ENCODE measurements around the gene ILKAP.

ILKAP gene

DNA sequence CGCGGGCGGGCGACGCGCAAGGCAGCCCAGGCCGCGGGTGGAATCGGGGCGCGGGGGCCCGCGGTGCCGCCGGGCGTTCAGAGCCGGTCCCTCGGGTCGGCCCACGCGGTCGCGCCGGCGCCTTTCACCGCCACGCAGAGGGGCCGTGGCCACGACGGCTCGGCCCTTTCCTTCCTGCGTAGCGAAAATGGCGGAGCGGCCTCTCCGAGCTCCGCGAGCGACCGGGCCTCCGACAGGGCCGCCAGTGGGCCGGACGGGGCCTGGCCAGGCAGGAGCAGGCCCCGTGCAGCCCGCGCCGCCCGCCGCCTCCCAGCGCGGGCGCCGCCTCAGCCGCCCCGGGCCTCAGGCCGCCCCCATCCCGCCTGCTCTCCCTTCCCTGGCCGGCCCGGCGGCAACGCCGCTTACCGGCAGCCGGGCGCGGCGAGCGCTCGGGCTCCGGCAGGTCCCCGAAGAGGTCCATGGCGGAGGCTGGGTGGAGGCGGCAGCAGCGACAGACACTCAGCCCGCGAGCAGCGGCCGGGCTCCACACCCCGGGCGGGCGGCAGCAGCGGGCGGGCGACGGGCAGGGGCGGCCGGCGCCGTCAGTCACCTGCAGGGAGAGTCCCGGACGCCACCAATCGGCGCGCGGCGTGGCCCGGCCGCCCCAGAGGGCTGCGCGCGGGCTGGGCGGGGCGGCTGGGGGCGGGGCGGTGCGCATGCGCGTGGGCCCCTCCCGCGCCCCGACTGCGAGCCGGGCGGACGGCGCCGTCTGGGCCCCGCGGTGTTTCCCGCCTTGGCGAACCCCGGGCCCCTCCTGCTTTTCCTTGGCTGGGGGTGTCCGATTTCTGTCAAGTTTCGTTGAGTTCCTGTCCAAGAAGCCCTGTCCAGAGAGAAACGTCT, at the start of gene ILKAP:
Gene ILKAP, minus strand, starts transcription at position 602 of the 879 bp plus-strand sequence. Its CDS starts 142 bp downstream, at position 460.
- Histone ChIP-seq H3K27ac (peak within 1 kb of the TSS; percentile 77 to 97 (median 93)), H3K4me3 (peak within 1 kb of the TSS; percentile 50 to 86 (median 75))

DNA sequence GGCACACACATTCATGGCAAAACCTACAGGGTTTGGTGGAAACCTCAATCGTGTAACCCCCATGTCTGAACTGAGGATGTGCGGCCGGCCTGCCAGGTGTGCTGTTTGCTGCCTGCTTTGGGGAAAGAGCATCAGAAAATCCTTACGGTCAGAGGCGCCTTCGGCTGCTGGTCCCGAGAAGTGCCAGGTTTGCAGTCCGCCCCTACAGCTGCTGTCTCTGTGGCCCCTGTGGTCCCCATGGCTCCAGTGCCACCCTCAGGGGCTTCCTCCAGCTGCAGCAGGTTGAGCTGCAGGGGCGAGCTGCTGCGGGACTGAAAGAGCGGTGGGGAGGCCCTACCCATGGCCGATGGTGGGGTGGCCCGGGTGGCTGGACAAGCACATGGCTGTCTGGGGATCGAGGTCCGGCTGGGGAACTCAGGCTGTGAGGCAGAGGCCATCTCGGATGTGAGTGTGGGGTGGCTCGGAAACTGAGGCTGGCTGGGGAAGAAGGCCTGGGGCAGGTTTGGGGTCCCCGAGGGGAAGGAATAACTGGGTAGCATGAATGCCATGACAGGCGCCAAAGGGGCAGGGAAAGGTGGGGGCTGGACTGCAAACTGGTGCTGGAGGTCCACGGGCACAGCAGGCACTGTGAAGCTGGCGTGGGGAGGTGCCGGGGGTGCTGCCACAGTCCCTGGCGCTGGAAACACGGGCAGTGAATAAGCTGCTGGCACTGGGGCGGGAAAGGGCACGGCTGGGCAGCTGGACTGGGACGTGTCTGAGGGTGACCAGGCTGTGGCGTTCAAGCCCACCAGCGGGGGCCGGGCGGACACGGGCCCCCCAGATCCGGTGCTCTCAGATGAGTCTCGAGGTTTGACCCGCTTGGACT, 49.5 kb upstream of the ILKAP start:
- Histone ChIP-seq H3K27ac (no peak overlapping the region), H3K4me3 (no peak overlapping the region)

- H3K27ac ChIP-seq, result no peak overlapping the region
- H3K4me3 ChIP-seq, result no peak overlapping the region
Measured at GRCh38 chr2:238251986-238252385, 48.5 kb upstream of the ILKAP start.

- Histone ChIP-seq H3K4me3 (no peak overlapping the region), H3K27ac (no peak overlapping the region)
Measured at GRCh38 chr2:238251331-238251730, 47.8 kb upstream of the ILKAP start.

- H3K4me3 ChIP-seq, result no peak overlapping the region
- no peak overlapping the region for H3K27ac ChIP-seq
Measured at GRCh38 chr2:238250896-238251295, 47.4 kb upstream of the ILKAP start.

GRCh38 chr2:238247841-238248453, 44.5 kb upstream of the ILKAP start:
- Histone ChIP-seq H3K4me3 (no peak overlapping the region), H3K27ac (no peak overlapping the region)

DNA sequence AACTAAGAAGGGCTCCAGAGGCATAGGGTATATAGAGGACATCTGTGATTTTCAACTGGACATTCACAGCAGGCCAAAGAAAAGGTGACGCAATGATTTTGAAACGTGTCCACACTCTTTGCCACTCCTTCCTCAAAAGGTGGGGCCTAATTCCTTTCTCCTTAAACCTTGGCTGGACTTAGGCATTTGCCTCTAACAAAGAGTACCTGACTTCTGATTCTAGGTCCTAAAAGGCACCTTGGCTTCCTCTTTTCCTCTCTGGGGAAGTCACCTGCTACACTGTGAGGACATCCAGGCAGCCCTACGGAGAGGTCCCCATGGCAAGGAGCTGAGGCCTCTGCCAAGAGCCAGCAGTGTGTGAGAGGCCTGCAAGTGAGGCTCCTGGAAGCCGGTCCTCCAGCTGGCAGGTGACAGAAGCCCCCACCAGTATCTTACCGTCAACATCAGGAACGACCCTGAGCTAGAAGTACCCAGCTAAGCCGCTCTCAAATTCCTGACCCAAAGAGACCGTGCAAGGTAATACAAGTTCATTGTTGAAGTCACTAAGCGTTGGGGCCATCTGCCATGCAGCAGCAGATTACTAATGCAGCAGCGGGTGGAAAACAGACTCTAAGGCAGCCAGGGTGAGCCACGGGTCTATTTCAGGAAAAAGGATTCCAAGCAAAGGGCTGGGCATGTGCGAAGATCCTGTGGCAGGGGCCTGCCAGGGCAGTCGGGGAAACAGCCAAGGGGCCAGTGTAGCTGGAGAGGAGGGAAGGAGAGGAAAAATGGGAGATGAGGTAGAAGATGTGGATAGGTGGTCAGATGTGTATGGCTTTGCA, 43.7 kb upstream of the ILKAP start:
- Histone ChIP-seq H3K4me3 (no peak overlapping the region), H3K27ac (no peak overlapping the region)

GRCh38 chr2:238244151-238244550, 40.7 kb upstream of the ILKAP start:
- no peak overlapping the region for H3K27ac ChIP-seq
- no peak overlapping the region for H3K4me3 ChIP-seq

DNA sequence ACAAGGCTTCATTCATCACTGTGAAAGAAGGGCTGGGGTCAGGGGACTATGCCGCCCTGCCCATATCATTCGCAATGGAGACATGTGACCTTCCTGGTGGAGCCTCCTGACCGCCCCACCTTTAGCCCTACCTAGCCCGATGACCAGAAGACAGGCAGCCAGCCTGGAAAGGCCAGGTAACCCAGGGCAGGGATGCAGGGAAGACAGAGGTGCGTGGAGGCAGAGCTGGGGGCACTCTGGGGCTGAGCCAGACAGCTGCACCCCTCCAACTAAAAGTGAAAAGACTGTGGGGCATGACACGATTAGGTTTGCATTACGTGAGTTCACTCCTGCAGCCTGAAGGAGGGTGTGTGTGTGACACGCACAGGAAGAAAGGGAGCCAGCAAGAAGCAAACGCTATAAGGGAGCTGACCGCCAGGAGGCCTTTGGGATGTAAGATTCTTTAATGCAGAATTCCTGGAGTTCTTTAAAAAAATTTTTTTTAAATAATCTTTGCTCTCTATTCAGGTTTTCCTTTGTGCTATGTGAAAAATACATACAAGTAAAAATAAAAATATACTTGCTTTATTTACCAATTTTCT, 40.1 kb upstream of the ILKAP start:
- Histone ChIP-seq H3K27ac (no peak overlapping the region), H3K4me3 (no peak overlapping the region)

GRCh38 chr2:238242731-238243495, 39.4 kb upstream of the ILKAP start:
- H3K27ac ChIP-seq, result no peak overlapping the region
- no peak overlapping the region for H3K4me3 ChIP-seq

- no peak overlapping the region for H3K4me3 ChIP-seq
- no peak overlapping the region for H3K27ac ChIP-seq
Measured at GRCh38 chr2:238241970-238242369, 38.5 kb upstream of the ILKAP start.

DNA sequence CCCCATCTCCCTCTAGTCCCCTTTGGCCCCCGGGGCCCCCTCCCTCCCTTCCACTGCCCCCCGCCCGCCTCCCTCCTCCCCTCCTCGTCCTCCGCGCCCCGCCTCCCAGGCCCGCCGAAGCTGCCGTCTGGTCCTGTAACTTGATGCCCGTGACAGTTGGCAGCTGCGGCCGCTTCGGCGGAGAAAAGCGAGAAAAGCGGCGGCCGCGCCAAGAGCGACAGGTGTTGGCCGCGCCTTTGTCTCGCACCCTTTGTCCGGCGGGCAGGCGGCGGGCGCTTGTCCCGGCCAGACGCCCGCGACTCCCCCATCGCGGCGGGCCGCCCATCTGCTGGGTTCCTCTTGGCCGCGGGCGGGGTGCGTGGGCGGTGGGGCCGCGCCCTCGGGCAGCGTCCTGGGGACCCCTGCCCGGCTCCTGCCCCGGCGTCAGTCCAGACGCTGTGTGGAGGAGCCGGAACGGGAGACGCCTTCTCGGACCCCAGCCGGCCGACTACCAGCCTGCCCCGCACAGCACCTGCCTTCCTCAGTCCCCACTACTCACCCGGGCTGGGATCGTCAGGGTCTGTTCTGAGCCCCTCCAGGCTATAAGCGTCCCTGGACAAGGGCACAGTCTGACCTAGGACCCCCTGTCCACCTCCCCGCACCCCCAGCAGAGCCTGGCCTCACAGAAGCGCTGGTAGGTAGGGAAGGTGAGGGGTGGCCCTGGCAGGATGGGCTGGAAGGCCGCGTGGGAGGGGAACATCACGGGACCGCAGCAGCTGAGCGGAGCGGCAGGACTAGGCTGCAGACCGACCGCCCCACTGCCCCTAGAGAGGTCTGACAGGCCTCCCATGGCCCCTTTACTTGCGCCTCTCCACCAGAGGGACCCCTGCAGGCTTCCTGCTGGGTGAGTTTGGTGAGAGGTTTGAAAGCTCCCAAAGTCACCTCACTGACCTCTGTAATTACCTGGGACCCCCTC, 37.5 kb upstream of the ILKAP start:
- H3K27ac ChIP-seq, result no peak overlapping the region
- H3K4me3 ChIP-seq, result peak overlapping the region in 5 of 7 experiments; percentile 28 to 68 (median 64)

GRCh38 chr2:238239863-238240756, 36.6 kb upstream of the ILKAP start, which contains the start of gene HES6:
TSS of gene HES6 (minus strand) at chr2:238240038. CDS start at chr2:238239905, 133 bp downstream.
- no peak within 1 kb of the TSS for H3K27ac ChIP-seq

DNA sequence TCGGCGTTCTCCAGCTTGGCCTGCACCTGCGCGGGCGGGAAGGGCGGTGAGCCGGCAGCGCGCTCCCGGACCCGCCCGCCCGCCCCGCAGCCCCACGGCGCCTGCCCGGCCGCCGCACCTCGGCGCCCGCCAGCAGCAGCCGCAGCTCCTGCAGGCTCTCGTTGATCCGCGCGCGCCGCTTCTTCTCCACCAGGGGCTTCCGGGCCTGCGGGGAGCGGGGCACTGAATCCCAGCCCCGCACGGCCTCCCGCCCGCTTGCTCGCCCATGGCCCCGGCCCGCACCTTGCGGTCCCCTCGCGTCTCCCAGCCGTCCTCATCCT, 36.0 kb upstream of the ILKAP start:
- Histone ChIP-seq H3K4me3 (peak overlapping the region; percentile 30 to 68 (median 62)), H3K27ac (no peak overlapping the region)

More at GRCh38 chr2:238239863-238240756, 36.6 kb upstream of the ILKAP start, which contains the start of gene HES6:
- H3K4me3 ChIP-seq, result peak within 1 kb of the TSS; percentile 30 to 68 (median 62)

DNA sequence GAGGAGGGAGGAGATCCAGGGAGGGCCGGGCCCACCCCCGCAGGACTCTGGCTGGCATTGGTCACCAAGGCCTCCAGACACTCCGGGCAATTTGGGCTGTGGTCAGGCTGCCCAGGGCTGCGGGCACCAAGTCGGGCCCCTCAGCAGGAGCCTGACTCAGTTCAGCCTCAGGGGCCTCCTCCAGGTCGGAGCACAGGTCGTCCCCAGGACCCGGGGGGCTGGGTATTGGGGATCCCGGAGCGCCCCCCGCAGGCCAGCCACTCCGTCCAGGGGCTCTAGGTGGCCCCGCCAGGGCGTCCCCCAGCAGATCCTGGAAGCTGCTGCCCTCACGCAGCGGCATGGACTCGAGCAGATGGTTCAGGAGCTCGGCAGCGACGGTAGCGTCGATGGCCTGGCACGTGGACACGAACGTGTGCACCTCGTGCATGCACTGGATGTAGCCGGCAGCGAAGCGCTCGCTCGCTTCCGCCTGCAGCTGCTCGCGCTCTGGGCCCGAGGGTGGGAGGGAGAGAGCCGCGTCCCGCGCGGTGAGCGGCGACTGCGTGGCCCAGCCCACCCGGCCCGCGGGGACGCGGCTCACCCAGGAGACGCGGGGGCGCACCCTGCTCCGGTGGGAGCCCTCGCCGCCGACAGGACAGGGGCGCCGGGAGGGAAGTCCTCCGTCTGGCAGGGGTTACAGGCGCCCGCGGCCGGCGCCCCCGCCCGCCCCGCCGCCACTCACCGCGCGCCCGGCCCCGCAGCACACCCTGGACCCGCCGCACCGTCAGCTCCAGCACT, 35.5 kb upstream of the ILKAP start:
- no peak overlapping the region for H3K27ac ChIP-seq
- peak overlapping the region in 6 of 7 experiments; percentile 2 to 68 (median 63) for H3K4me3 ChIP-seq

Data from skin epidermis (tissue), 12 donors.